ENCODE data around the gene FRMD1.

FRMD1 gene

GRCh38 chr6:168097221-168097620 is 18.2 kb upstream of the FRMD1 start:
- H3K9me2 ChIP-seq (replicated peaks; ENCODE audit: control insufficient read depth, low read length): no peaks in the 10 kb centered on the region
- TF ChIP-seq EZH2phosphoT487 (IDR thresholded peaks at IDR 0.05; ENCODE audit: borderline replicate concordance, low read length) (no peak), CTCF (IDR thresholded peaks at IDR 0.05; ENCODE audit: low read depth, low read length, poor library complexity, severe bottlenecking) (no peak)
- H3K4me3 ChIP-seq (ENCODE audit: low read length): no peak overlapping the region
- no peaks in the 10 kb centered on the region for H4K20me1 ChIP-seq (ENCODE audit: control insufficient read depth, insufficient read depth, low read depth, low read length)
- H3K4me1 ChIP-seq (ENCODE audit: control insufficient read depth, low read length): no peaks in the 10 kb centered on the region
- H3K36me3 ChIP-seq (ENCODE audit: control insufficient read depth, low read length): no peaks in the 10 kb centered on the region
- no peaks in the 10 kb centered on the region for H3K27me3 ChIP-seq (ENCODE audit: control insufficient read depth, low read length)
- no peaks in the 10 kb centered on the region for H3F3A ChIP-seq (ENCODE audit: control insufficient read depth, insufficient read depth)
- no peak overlapping the region for H3K27ac ChIP-seq (ENCODE audit: low read depth, low read length)
- no peak overlapping the region for H3K4me2 ChIP-seq (ENCODE audit: low read length)
- H3K9me3 ChIP-seq (ENCODE audit: control insufficient read depth, insufficient read depth, low read length): no peaks in the 10 kb centered on the region
- H3K79me2 ChIP-seq (ENCODE audit: control insufficient read depth, low read length): no peaks in the 10 kb centered on the region

- no peaks in the 10 kb centered on the region for H3K9me2 ChIP-seq (replicated peaks; ENCODE audit: control insufficient read depth, low read length)
- H3K27ac ChIP-seq (ENCODE audit: low read depth, low read length): no peak overlapping the region
- no peaks in the 10 kb centered on the region for H4K20me1 ChIP-seq (ENCODE audit: control insufficient read depth, insufficient read depth, low read depth, low read length)
- H3K36me3 ChIP-seq (ENCODE audit: control insufficient read depth, low read length): no peaks in the 10 kb centered on the region
- no peaks in the 10 kb centered on the region for H3K79me2 ChIP-seq (ENCODE audit: control insufficient read depth, low read length)
- TF ChIP-seq EZH2phosphoT487 (IDR thresholded peaks at IDR 0.05; ENCODE audit: borderline replicate concordance, low read length): no peak
- H3F3A ChIP-seq (ENCODE audit: control insufficient read depth, insufficient read depth): no peaks in the 10 kb centered on the region
- H3K4me2 ChIP-seq (ENCODE audit: low read length): no peak overlapping the region
- no peaks in the 10 kb centered on the region for H3K4me1 ChIP-seq (ENCODE audit: control insufficient read depth, low read length)
- H3K9me3 ChIP-seq (ENCODE audit: control insufficient read depth, insufficient read depth, low read length): no peaks in the 10 kb centered on the region
- H3K27me3 ChIP-seq (ENCODE audit: control insufficient read depth, low read length): no peaks in the 10 kb centered on the region
- H3K4me3 ChIP-seq (ENCODE audit: low read length): no peak overlapping the region
Measured at GRCh38 chr6:168096271-168096764, 17.3 kb upstream of the FRMD1 start.

- no peaks in the 10 kb centered on the region for H3K79me2 ChIP-seq (ENCODE audit: control insufficient read depth, low read length)
- no peaks in the 10 kb centered on the region for H3K36me3 ChIP-seq (ENCODE audit: control insufficient read depth, low read length)
- no peak overlapping the region for H3K27ac ChIP-seq (ENCODE audit: low read depth, low read length)
- H4K20me1 ChIP-seq (ENCODE audit: control insufficient read depth, insufficient read depth, low read depth, low read length): no peaks in the 10 kb centered on the region
- H3K27me3 ChIP-seq (ENCODE audit: control insufficient read depth, low read length): no peaks in the 10 kb centered on the region
- no peaks in the 10 kb centered on the region for H3K4me1 ChIP-seq (ENCODE audit: control insufficient read depth, low read length)
- TF ChIP-seq CTCF (IDR thresholded peaks at IDR 0.05; ENCODE audit: low read depth, low read length, poor library complexity, severe bottlenecking) (no peak), EZH2phosphoT487 (IDR thresholded peaks at IDR 0.05; ENCODE audit: borderline replicate concordance, low read length) (no peak)
- H3K9me2 ChIP-seq (replicated peaks; ENCODE audit: control insufficient read depth, low read length): no peaks in the 10 kb centered on the region
- H3F3A ChIP-seq (ENCODE audit: control insufficient read depth, insufficient read depth): no peaks in the 10 kb centered on the region
- H3K4me3 ChIP-seq (ENCODE audit: low read length): no peak overlapping the region
- H3K9me3 ChIP-seq (ENCODE audit: control insufficient read depth, insufficient read depth, low read length): no peaks in the 10 kb centered on the region
- H3K4me2 ChIP-seq (ENCODE audit: low read length): no peak overlapping the region
Measured at GRCh38 chr6:168095716-168096250, 16.8 kb upstream of the FRMD1 start.

GRCh38 chr6:168095171-168095691 is 16.2 kb upstream of the FRMD1 start:
- Histone ChIP-seq H3K27me3 (ENCODE audit: control insufficient read depth, low read length) (no peaks in the 10 kb centered on the region), H3F3A (ENCODE audit: control insufficient read depth, insufficient read depth) (no peaks in the 10 kb centered on the region), H4K20me1 (ENCODE audit: control insufficient read depth, insufficient read depth, low read depth, low read length) (no peaks in the 10 kb centered on the region)

More at GRCh38 chr6:168095171-168095691, 16.2 kb upstream of the FRMD1 start:
- no peaks in the 10 kb centered on the region for H3K4me1 ChIP-seq (ENCODE audit: control insufficient read depth, low read length)
- no peak overlapping the region for H3K4me2 ChIP-seq (ENCODE audit: low read length)
- H3K9me3 ChIP-seq (ENCODE audit: control insufficient read depth, insufficient read depth, low read length): no peaks in the 10 kb centered on the region
- TF ChIP-seq EZH2phosphoT487 (IDR thresholded peaks at IDR 0.05; ENCODE audit: borderline replicate concordance, low read length) (no peak), CTCF (IDR thresholded peaks at IDR 0.05; ENCODE audit: low read depth, low read length, poor library complexity, severe bottlenecking) (no peak)
- no peak overlapping the region for H3K4me3 ChIP-seq (ENCODE audit: low read length)
- H3K27ac ChIP-seq (ENCODE audit: low read depth, low read length): no peak overlapping the region
- H3K36me3 ChIP-seq (ENCODE audit: control insufficient read depth, low read length): no peaks in the 10 kb centered on the region
- no peaks in the 10 kb centered on the region for H3K9me2 ChIP-seq (replicated peaks; ENCODE audit: control insufficient read depth, low read length)
- H3K79me2 ChIP-seq (ENCODE audit: control insufficient read depth, low read length): no peaks in the 10 kb centered on the region

Data from DOHH2 (cell line).